ENCODE measurements around the gene HS2ST1. TPM values are rescaled to one million over a fixed set of nuclear protein-coding genes. Genes with fewer than 3 reads are reported as not detected.

HS2ST1 gene
- total RNA-seq, 3 donors from 2014 or later = 17.7 to 18.0 (median 17.8) TPM

GRCh38 chr1:86914998-86915736 lies 732 bp downstream of the HS2ST1 start:
- H3K27me3 ChIP-seq = no peaks in the 10 kb centered on the region
- peaks cover 0 to 14% of the 10 kb centered on the region in 2 donors for H3K4me1 ChIP-seq
- peak overlapping the region; percentile 88 to 93 for H3K27ac ChIP-seq
- no peaks in the 10 kb centered on the region for H3K9me3 ChIP-seq
- TF ChIP-seq POLR2AphosphoS5 (IDR thresholded peaks at IDR 0.05) = peak in 1 of 3 donors; percentile 42
- TF ChIP-seq CTCF (IDR thresholded peaks at IDR 0.05) = no peak
- intact Hi-C loops (cut with DNase I; ENCODE audit: low total_unique reads) = no loop called here
- peak in 1 of 2 donors; percentile 30 for DNase-seq (ENCODE audit: low spot score in 2 of 2)
- H3K4me3 ChIP-seq = peak overlapping the region; percentile 88 to 97 (median 91)
- no peaks in the 10 kb centered on the region for H3K36me3 ChIP-seq

- H3K27me3 ChIP-seq = no peaks in the 10 kb centered on the region
- no peak for DNase-seq (ENCODE audit: low spot score in 2 of 2)
- H3K4me3 ChIP-seq = peak overlapping the region; percentile 88 to 97 (median 91)
- intact Hi-C loops (cut with DNase I; ENCODE audit: low total_unique reads) = no loop called here
- no peaks in the 10 kb centered on the region for H3K9me3 ChIP-seq
- H3K27ac ChIP-seq = peak overlapping the region; percentile 88 to 93
- no peaks in the 10 kb centered on the region for H3K36me3 ChIP-seq
- peaks cover 0 to 14% of the 10 kb centered on the region in 2 donors for H3K4me1 ChIP-seq
- peak in 1 of 3 donors; percentile 14 for TF ChIP-seq POLR2AphosphoS5 (IDR thresholded peaks at IDR 0.05)
- TF ChIP-seq CTCF (IDR thresholded peaks at IDR 0.05) = no peak
These were observed 1.4 kb downstream of the HS2ST1 start for GRCh38 chr1:86915737-86916235.

- intact Hi-C loops (cut with DNase I; ENCODE audit: low total_unique reads) = no loop called here
- Histone ChIP-seq H3K27ac (no peak overlapping the region), H3K27me3 (no peaks in the 10 kb centered on the region), H3K36me3 (no peaks in the 10 kb centered on the region), H3K4me3 (no peak overlapping the region), H3K9me3 (no peaks in the 10 kb centered on the region), H3K4me1 (peaks cover 0 to 14% of the 10 kb centered on the region in 2 donors)
- TF ChIP-seq POLR2AphosphoS5 (IDR thresholded peaks at IDR 0.05) (no peak), POLR2A (IDR thresholded peaks at IDR 0.05) (no peak), CTCF (IDR thresholded peaks at IDR 0.05) (no peak)
- no peak for DNase-seq (ENCODE audit: low spot score in 2 of 2)
These were observed 2.3 kb downstream of the HS2ST1 start for GRCh38 chr1:86916752-86917151.

GRCh38 chr1:86922445-86922844 lies 8.0 kb downstream of the HS2ST1 start:
- Histone ChIP-seq H3K36me3 (no peaks in the 10 kb centered on the region), H3K4me1 (no peaks in the 10 kb centered on the region), H3K27ac (no peak overlapping the region), H3K9me3 (peaks cover 0 to 7% of the 10 kb centered on the region in 2 donors), H3K27me3 (no peaks in the 10 kb centered on the region), H3K4me3 (no peak overlapping the region)
- no peak for DNase-seq (ENCODE audit: low spot score in 2 of 2)
- TF ChIP-seq POLR2AphosphoS5 (IDR thresholded peaks at IDR 0.05) (no peak), CTCF (IDR thresholded peaks at IDR 0.05) (no peak), POLR2A (IDR thresholded peaks at IDR 0.05) (no peak)
- intact Hi-C loops (cut with DNase I; ENCODE audit: low total_unique reads) = no loop called here

GRCh38 chr1:86924324-86924960 lies 10.0 kb downstream of the HS2ST1 start:
- DNase-seq (ENCODE audit: low spot score in 2 of 2) = no peak
- Histone ChIP-seq H3K27ac (no peak overlapping the region), H3K27me3 (no peaks in the 10 kb centered on the region), H3K4me3 (no peak overlapping the region), H3K36me3 (no peaks in the 10 kb centered on the region), H3K9me3 (peaks cover 0 to 7% of the 10 kb centered on the region in 2 donors), H3K4me1 (no peaks in the 10 kb centered on the region)
- no peak for TF ChIP-seq POLR2AphosphoS5 (IDR thresholded peaks at IDR 0.05)
- TF ChIP-seq CTCF (IDR thresholded peaks at IDR 0.05) = no peak
- intact Hi-C loops (cut with DNase I; ENCODE audit: low total_unique reads) = no loop called here

Measured in breast epithelium (tissue), 4 donors.